CD4-positive, alpha-beta T cell treated with Interleukin-12 subunit alpha and Interleukin-12 subunit beta, for 1 hour (primary cell): ENCODE measurements around the gene TCF3.
"Not testable (repeated sequence)": the region's sequence is repeated elsewhere in the genome, so short reads cannot be mapped to it uniquely, and the experiment has no call there.

Experiments
- DNase-seq: peaks from one replicate; pipeline ENCODE4 v3.0.0-alpha.2; 2020

TCF3 gene

DNA sequence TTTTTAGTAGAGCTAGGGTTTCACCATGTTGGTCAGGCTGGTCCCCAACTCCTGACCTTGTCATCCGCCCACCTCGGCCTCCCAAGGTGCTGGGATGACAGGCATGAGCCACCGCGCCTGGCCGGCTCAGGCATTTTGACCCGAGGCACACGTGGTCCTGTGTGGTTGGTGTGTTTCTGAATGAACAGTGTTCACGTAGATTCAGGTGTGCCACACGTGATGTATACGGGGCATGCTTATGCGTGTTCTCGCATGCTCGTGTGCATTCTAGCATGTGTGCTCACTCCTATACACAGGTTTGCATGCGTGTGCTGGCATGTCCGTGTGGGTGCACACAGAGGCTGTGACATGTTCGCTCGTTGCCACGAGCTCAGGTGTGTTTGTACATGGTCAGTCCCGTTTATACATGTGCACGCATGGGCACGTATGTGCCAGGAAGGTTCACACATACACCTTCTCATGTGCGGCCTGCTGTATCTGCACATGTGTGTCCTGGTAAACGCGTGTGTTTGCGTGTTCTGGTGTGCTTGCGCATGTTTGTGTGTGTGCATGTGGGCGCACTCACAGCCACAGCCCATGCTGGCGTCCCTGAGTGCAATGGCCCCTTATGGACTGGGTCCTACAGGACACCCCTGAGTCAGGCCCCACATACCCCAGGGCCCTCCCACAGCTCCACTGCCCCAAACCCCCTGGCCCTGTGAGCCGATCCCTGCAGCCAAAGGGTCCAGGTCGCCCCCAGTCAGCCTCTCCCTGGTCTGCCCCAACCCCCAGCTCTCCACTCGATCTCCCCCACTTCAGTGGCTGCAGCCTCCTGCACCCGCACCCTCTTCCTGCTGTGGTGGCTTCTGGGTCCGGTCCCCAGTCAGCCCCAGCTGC, 20.6 kb upstream of the TCF3 start:
- DNase-seq = no peak

DNA sequence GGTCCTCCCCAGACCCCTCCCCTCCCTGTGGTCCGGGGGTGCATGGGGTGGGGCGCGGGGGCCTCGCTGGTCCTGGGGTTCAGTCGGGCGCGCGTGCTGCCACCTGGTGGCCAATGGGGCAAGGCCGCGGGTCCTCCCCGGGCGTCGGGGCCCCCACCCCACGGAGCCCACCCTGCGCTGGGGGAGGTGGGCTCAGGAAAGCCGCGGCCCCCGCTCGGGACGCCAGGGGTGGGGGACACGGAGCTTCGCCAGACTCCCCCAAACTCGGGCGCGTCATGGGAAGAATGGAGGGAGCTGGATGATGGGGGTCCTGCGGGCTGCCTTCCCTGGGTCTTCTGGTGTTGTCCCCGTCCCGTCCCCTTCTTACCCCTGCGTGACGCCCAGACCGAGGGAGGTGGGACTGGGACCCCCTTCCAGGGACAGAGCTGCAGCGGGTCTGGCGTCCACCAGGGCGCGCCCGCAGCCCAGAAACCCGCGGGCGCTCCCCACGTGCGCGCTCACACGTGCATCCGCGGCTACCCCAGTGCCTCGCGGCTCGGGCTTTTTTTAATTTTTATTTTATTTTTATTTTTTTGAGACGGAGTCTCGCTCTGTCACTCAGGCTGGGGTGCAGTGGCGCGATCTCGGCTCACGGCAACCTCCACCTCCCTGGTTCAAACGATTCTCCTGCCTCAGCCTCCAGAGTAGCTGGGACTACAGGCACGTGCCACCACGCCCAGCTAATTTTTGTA, 19.8 kb upstream of the TCF3 start:
- DNase-seq = peak; percentile 57

DNA sequence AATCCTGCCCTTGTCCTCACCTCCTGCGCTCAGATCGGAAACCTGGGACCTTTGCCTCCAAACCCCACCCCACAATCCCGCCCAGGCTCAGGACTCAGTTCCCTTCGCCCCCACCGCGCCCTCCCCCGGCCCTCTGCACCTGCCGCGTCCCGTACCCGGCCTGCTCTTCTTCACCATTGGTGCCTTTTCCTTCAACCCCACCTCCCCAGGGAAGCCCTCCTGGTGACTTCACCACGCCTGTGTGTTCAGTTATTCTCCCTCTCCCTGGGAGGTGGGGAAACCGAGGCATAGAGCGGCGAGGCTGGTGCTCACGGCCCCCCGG, 19.3 kb upstream of the TCF3 start:
- no peak for DNase-seq

DNA sequence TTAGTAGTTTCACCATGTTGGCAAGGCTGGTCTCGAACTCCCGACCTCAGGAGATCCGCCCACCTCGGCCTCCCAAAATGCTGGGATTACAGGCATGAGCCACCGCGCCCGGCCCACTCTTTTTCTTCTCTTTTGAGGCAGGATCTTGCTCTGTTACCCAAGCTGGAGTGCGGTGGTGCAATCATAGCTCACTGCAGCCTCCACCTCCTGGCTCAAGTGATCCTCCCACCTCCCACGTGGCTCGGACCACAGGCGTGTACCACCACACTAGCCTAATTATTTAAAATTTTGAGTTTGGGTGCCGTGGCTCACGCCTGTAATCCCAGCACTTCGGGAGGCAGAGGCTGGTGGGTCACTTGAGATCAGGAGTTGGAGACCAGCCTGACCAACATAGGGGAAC, 18.3 kb upstream of the TCF3 start:
- DNase-seq = not testable (repeated sequence)

DNA sequence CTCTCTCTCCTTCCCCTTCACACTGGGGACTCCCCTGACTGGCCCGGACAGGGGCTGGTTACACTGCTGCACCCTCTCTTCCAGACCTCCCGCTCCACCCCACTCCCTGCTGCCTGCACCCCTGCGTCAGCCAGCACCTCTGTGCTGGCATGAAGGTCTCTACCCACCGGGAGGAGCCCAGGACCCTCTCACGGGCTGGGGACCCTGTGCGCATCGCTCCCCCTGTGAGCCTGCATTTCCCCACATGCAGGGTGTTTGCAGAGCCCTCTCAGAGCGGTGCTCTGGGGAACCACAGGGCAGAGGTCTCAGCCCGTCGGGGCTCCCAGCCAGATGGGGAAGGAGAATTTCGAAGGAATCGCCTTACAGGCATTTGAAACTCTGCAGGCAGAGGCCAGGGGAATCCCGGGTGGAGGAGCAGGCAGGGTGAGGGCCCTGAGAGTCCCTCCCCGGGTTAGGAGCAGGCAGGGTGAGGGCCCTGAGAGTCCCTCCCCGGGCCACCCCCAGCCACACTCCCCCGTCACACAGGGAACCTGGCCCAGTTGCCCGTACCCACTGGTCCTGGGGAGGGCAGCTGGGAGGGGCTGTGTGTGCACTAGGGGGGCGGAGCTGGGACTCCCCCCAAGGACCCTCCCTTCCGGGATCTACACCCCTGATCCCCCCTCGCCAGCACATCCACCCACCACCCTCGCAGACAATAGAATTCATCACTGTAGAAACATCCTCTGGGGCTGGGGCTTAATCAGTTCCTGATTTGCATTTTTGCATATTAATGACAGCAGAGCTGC, 16.3 kb upstream of the TCF3 start:
- DNase-seq = peak; percentile 26

DNA sequence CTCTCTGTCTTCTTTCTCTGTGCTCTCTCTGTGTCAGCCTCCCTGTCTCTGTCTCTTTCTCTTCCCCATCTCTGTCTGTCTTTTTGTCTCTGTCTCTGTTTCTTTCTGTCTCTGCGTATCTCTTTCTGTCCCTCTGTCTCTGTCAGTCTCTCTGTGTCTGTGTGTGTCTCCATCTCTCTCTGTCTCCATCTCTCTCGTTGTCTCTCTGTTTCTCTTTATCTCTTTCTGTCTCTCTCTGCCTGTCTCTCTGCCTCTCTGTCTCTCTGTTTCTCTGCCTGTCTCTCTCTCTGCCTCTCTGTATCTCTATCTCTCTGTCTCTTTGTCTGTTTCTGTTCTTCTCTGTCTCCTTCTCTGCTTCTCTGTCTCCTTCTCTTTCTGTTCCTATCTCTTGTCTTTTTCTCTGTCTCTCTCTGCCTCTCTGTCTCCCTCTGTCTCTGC, 15.7 kb upstream of the TCF3 start:
- no peak for DNase-seq

DNA sequence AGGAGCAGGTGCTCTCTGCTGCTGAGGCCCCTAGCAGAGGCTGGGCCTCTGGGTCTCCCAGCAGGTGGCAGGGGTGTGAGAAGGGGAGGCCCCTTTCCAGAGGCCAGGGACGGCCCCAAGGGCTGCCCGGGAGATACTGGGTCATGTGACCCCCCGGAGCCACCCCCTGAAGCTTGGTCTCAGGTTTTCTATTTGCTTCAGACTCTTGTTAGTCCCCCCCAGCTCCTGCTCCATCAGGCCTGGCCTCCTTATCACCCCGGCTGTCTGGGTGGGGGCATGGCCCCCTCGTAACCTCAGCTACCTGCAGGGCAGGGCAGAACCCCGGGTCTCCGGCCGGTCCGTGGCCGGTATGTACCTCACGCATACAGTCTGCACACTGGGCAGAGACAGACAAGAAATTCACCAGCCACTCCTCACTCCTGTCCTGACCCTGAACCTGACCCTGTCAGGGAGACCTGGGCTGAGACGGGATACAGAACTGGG, 13.2 kb upstream of the TCF3 start:
- DNase-seq = no peak

DNA sequence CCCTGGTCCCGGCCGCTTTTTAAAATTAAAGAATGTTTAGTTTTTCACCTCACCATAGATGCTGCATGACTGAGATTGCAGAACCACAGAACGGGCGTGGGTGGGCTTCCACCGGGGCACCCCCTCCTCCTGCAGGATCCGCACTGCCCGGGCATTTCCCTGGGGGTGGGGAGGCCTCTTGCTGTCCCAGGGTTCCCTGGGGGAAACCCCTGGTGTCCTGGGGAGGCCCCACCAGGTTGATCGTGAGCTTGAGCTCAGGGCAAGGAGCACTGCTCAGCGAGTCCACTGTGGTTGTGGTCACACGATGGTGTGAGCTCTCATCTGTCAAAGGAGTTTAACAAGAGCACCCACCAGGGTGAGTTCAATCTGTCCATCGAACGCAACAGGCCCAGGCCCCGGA, 11.4 kb upstream of the TCF3 start:
- no peak for DNase-seq

DNA sequence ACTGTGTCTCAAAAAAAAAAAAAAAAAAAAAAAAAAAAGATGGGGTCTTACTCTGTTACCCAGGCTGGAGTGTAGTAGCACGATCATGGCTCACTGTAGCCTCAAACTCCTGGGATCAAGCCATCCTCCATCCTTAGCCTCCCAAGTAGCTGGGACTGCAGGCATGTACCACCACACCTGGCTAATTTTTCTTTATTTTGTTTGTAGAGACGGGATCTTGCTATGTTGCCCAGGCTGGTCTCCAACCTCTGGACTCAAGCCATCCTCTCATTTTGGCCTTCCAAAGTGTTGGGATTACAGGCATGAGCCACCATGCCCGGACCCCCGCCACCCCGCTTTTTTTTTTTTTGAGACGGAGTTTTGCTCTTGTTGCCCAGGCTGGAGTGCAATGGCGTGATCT, 10.8 kb upstream of the TCF3 start:
- not testable (repeated sequence) for DNase-seq

DNA sequence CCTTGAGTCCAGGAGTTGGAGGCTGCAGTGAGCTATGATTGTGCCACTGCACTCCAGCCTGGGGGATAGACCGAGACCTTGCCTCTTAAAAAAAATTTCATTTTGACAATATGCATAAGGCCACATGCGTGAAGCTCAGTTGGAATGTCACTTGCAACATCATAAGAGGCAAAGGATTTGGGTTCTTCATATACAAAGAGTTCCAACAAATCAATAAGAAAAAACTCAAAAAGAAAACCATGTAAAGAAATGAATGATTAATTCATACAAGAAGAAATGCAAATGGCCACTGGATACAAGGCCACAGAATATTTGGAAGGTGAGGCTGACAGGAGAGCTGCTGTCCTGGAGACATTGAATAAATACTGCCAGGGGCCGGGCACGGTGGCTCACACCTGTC, 9.6 kb upstream of the TCF3 start:
- no peak for DNase-seq

DNA sequence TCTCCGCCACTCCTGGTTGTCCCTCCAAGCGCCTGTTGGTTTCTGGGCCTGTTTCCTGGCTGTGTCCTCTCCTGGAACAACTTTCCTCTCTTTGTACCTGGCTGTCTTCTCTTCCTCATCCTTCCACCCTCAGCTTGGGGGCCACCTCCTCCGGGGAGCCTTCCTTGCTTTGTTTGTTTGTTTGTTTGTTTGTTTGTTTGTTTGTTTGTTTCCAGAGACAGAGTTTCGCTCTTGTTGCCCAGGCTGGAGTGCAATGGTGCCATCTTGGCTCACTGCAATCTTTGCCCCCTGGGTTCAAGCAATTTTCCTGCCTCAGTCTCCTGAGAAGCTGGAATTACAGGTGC, 6.6 kb upstream of the TCF3 start:
- no peak for DNase-seq

DNA sequence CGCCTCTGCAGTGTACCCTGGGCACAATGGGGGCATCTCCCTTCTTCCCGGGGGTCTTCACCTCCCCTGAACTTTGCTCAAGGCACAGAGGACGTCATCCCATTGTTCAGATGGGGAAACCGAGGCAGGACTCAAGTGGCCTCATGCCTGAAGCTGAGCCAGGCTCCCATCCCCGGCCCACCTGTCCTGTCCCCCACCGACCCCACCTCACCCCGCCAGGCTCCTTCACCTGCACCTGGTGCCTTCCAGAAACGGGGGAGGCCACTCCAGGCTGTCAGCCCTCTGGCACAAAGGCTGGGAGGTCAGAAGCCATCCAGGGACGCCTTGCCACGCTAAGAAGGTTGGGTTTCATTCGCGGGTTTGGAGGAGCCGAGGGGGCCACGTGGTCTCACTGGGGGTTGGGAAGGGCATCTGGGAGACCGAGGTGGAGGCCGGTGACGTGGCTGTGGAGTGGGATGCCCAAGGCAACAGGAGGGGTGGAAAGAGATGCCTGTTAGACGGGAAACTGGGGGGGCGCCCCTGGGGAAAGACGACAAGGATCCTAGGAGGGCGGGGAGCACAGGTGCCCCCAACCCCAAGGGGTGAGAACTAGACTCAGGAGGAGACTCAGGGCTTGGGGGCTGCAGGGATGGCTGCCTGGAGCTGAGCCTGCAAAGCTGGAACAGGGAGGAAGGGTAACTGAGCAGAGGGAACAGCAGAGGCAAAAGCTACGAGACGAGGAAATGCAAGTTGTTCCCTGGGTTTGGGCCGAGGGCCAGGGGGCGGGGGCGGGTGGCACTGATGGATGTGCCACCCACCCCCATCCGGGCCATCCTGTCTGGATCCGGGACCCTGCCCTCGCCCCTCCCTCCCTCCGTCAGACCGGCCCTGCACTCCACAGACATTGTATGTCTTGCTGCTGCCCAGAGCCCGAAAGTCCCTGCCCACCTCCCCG, 6.0 kb upstream of the TCF3 start:
- no peak for DNase-seq

DNA sequence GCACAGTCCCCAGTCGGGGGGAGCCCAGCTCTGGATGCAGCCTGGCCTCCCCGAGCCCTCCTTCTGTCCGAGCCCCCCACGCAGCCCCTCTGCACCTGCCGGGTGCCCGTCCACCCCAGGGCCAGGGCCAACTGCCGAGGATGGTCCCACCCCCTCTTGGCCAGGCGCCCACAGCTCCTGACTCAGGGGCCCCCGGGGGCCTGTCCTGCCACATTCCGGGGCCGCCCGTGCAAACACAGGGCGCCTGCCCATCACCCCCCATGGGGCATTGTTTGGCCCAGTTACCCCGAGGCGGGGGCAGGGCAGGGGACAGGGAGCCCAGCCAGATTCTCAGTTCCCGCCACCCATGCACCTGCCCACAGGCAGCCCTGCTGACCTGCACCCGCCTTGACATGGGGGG, 5.3 kb upstream of the TCF3 start:
- DNase-seq = no peak

DNA sequence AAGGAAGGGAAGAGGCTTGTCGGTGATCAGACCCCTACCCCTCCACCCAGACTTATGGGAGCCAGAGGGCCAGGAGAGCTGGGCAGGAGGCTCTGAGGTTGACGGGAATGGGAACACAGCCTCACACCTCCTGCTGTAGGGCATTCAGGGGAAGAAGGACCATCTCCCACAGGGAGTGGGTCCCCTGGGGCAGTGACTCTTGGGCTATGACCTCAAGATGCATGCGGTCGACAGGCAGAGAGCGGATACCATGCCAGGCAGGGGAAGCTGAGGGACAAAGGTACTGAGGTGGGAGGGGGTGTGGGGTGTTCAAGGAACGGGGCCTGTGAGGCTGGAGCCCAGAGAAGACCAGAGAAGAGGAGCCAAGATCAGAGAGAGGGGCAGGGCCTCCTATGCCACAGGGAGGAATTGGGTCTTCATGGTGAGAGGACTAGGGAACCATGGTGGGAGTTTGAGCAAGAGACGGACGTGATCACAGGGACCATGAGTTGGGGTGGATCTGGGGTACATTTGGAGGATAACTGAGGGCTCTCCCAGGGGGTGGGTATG, 4.6 kb upstream of the TCF3 start:
- DNase-seq = no peak

DNA sequence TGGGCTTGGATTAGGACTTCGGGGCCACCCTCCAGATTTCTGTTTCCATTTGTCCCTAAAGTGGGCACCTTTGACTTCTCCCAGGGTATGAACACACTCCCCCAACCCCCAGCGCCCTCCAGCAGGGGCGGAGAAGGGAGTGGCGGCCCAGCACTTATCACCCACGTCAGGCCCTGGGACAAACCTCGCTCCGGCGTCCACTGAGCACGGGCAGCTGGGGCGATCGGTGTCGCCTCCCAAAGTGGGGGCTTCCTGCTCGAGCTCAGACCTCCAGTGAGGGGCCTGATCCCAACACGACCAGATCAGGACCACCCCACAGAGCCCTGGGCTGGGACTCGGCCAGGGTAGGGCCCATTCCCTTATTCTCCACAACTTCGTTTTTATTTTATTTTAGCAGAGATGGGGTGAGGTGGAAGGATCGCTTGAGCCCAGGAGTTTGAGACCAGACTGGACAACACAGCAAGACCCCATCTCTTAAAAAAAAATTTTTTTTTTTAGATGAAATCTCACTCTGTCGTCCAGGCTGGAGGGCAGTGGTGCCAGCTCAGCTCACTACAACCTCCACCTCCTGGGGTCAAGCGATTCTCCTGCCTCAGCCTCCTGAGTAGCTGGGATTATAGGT, 3.7 kb upstream of the TCF3 start:
- no peak for DNase-seq

DNA sequence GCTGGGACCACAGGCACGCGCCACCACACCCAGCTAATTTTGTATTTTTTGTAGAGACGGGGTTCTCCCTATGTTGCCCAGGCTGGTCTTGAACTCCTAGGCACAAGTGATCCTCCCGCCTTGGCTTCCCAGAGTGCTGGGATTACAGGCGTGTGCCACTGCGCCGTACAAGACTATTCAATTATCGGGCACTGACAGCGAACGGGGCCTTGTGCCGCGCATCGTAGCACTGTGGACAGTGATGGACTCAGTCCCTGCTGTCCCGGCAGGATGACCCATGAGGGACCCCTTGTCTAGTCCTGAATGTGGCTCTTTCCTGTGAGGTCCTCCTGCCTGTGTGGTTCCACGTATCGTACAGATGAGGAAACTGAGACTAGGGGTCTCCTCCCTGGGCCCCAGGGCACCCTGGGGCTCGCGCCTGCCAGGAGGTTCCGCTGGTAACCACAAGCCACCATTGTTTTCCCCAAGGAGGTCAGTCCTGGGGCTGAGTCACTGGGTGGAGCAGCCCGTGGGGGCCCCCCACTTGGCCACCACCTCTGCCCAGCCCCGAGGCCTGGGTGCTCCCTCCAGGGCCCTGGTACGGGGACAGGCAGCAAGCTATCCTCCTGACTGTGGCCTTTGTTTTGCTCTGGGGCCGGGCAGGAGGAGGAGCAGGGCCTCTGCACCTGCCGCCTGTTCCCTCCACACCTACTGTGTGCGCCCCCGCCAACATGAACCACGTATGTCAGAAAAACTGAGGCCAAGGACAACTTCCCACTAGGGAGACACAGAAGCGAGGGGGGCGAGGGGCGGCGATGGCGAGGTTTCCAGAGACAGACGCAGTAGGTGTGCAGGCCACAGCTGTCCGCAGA, 2.9 kb upstream of the TCF3 start:
- DNase-seq = no peak

DNA sequence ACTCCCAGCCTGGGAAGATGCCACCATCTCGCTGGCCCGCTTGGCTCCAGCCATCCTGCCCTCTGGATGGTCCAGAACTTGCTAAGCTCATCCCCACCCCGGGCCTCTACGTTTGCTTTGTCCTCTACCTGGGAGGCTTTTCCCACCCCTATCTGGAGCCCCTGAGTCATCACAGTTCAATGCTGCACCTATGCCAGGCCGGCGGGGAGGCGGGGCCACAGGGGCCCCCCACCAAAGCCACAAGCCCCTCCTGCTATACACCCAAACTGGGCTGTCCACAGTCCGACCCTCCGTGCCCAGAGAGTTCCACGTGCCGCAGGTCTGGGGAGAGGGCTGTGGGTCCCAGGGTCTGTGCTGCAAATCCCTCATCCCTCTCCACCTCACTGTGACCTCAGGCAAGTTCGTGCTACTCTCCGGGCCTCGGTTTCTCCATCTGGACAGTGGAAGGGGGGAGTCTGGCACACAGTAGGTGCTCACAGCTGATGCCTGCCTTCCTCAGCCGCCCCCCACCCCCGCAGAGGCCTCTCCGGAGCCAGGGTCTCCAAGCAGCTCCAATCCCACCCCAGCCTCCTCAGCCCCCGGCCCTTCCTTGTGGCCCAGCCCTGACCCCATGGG, 1.9 kb upstream of the TCF3 start:
- DNase-seq = no peak

DNA sequence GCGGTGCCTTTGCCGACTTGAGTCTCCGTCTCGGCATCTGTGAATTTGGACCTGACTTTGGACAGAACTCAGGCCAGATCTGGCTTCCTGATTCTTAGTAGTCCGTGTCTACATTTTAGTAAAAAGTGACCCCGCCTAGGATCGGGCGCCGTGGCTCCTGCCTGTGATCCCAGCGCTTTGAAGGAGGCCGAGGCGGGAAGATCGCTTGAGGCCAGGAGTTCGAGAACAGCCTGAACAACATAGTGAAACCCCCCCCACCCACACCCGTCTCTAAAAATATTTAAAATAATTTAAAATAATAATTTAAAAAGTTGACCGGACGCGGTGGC, 849 bp upstream of the TCF3 start:
- DNase-seq = no peak

DNA sequence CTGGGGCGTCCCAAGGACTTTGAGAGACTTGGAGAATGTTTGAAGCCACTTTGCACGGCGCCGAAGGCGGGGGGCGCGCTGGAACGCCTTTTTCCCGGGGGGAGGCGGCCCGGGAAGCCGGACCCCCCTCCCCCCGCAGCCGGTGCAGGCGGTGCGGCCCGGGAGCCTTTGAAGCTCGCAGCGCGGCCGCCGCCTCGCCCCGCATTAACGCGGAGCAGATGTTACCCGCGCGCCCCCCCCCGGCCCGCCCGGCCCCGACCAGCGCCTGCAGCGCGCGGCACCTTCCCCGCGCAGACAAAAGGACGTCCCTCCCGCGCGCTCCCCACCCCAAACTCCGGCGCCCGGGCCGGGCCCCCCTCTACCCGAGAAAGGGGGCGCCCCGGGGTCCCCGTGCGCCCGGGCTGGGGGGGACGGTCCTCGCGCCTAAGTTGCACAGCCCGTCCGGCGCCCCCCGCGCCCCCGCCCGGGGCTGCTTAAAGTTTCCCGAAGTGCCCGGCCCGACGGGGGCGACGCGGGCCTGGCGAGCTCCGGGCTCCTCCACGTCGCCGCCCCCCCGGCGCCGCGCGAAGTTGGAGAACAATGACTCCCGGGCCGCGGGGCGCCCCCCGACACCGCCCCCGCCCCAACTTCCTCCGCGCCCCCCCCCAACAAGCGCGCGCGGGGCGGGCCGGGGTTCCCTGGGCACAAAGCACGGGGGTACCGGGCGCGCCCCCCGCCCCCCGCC, 685 bp downstream of the TCF3 start:
- peak; percentile 44 for DNase-seq
